ENCODE results near the gene SCARB1.
A peak's percentile ranks its signal among the peaks of the same experiment; 100 is the strongest.

The SCARB1 gene

GRCh38 chr12:124842073-124842749 lies 21.5 kb downstream of the SCARB1 start:
- DNase-seq (ENCODE audit: low spot score), result no peak

GRCh38 chr12:124841558-124841945 lies 22.1 kb downstream of the SCARB1 start:
- no peak for DNase-seq (ENCODE audit: low spot score)

- peak; percentile 71 for DNase-seq (ENCODE audit: low spot score)
These were observed 25.5 kb downstream of the SCARB1 start for GRCh38 chr12:124837958-124838803.

DNA sequence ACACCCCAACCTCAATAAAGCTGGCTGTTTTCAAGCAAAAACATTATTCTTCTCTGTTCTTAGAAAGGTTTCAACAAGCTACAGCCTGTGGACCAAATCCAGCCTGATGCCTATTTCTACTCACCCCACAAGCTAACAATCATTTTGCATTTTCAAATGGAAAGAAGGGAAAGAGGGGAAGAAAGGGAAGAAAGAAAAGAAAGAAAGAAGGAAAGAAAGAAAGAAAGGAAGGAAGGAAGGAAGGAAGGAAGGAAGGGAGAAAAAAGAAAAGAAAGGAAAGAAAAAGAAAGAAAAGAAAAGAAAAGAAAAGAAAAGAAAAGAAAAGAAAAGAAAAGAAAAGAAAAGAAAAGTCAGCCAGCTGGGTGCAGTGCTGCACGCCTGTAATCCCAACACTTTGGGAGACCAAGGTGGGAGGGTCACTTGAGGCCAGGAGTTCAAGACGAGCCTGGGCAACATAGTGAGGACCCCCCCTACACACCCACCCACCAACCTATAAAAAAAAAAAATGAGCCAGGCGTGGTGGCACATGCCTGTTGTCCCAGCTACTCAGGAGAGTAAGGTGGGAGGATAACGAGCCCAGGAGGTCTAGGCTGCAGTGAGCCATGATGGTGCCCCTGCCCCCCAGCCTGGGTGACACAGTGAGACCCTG lies 26.3 kb downstream of the SCARB1 start:
- no peak for DNase-seq (ENCODE audit: low spot score)

DNA sequence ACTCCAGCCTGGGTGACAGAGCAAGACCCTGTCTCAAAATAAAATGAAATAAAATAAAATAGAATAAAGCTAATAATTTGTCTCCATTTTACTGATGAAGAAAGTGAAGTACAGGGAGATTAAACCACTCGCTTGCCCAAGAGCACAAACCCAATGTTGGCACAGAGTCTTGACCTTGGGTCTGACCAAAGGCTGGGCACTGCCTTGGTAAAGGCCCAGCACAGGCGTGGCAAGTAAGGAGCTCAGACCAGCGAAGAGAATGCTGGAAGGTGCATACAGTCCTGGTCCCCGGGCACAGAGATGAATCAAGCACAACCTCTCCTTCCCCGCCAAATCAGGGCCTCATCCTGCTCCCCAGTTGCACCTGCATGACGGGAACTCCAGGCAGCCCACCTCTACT lies 26.9 kb downstream of the SCARB1 start:
- DNase-seq (ENCODE audit: low spot score), result no peak

GRCh38 chr12:124835656-124836410 lies 27.8 kb downstream of the SCARB1 start:
- DNase-seq (ENCODE audit: low spot score), result no peak

DNA sequence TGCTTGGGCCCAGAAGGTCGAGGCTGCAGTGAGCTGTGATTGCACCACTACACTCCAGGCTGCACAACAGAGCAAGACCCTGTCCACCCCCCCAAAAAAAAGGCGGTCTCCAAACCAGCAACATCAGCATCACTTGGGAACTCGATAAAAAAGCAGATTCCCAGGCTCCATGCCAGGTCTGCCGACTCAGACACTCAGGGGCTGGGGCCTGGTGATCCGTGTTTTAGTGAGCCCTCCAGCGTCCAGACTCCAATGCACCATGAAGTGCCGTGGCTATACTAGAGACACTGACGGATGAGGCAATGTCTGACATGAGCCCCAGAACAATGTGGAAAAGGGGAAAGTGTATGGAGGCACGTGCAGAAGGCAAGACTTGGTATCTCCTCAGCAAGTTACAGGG lies 28.8 kb downstream of the SCARB1 start:
- no peak for DNase-seq (ENCODE audit: low spot score)

DNA sequence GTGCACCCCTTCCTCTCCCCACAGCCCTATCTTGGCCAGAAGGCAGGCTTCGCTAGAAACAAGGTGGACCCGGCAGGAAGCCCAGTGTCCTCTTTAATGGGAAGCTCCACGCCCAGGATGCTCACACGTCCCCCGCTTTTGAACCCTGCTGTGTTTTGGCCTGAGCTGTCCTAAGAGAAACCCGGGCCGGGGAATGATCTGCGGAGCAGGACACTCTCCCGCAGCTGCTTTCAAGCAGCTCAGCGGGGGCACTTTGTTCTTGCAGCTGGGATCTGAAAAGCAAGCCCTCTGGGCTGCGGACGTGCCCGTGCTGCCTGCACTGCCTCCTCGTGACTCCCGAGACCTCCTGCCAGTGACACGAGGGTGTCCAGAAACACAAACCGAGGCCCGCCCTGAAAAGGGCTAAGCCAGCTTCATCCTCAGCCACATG lies 30.0 kb downstream of the SCARB1 start:
- no peak for DNase-seq (ENCODE audit: low spot score)

GRCh38 chr12:124832856-124833255 lies 30.8 kb downstream of the SCARB1 start:
- DNase-seq (ENCODE audit: low spot score), result no peak

- no peak for DNase-seq (ENCODE audit: low spot score)
These were observed 32.1 kb downstream of the SCARB1 start for GRCh38 chr12:124831590-124831989.

DNA sequence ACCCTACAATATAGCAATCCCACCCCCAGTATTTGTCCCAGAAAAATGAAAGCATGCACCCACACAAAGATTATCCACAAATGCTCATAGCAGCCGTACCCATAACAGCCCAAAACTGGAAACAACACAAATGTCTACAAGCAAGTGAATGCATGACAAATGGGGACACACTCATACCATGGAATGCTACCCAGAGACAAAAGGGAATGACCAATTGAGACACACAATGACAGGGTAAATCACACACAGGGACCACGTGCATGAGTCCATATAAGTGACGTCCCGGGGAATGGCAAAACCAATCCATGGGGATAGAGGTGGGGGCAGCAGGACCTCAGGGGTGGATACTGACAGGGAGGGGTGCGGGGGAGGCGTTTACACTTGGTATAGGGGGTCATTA lies 33.4 kb downstream of the SCARB1 start:
- no peak for DNase-seq (ENCODE audit: low spot score)

GRCh38 chr12:124829708-124830304 lies 33.9 kb downstream of the SCARB1 start:
- DNase-seq (ENCODE audit: low spot score), result no peak

DNA sequence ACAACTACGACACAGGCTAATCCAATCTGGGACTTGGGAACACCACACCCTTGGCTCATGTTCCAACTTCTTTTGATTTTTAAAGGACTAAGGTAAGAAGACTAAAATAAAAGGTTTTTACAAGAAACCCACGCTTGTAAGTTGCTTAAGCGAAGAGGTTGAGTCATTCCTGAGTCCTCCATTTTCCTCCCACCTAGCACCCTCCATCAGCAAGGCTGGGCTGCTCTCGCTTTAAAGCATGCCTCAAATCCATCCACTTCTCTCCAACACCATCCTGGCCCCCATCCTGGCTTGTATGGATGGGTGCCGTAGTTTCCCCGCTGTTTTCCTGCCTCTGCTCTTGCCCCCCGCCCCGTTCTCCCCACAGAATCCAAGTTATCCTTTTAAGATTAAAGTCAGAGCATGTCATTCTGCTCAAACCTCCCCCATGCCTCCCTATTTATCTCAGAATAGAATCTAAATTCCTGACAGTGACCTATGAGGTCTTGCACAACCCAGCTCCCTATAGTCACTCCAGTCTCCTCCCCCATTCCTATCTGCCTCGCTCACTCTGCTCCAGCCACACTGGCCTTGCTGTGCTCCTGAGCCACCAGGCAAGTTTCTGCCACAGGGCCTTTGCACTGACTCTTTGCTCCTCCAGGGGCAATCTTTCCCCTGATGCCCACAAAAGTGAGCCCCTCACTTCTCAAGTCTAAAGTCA lies 34.5 kb downstream of the SCARB1 start:
- DNase-seq (ENCODE audit: low spot score), result peak; percentile 56

- DNase-seq (ENCODE audit: low spot score), result peak; percentile 72
These were observed 35.2 kb downstream of the SCARB1 start for GRCh38 chr12:124828264-124829007.

- DNase-seq (ENCODE audit: low spot score), result no peak
These were observed 36.0 kb downstream of the SCARB1 start for GRCh38 chr12:124827588-124828184.

GRCh38 chr12:124824195-124824594 lies 39.5 kb downstream of the SCARB1 start:
- DNase-seq (ENCODE audit: low spot score), result no peak

DNA sequence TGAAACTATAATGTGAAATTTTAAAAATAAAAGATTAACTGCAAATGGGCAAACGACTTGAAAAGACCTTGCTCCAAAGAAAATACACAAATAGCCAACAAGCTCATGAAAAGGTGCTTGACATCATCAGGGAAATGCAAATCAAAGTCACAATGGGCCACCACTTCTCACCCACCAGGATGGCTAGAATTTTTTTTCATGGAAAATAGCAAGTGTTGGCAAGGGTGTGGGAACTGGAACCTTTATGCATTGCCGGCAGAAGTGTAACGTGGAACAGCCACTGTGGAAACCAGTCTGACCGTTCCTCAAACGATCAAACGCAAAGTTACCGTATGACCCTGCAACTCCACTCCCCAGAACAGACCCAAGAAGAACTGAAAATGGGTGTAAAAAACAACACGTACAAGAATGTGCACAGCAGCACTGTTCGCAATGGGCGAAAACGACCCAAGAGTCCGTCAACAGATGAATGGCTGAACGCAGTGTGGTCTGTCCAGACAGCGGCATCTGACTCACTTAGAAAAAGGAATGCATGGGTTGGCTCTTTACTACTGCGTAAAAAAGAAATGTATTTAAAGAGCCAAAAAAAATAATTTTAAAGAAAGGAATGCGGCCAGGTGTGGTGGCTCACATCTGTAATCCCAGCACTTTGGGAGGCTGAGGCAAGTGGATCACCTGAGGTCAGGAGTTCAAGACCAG lies 40.2 kb downstream of the SCARB1 start:
- DNase-seq (ENCODE audit: low spot score), result no peak

DNA sequence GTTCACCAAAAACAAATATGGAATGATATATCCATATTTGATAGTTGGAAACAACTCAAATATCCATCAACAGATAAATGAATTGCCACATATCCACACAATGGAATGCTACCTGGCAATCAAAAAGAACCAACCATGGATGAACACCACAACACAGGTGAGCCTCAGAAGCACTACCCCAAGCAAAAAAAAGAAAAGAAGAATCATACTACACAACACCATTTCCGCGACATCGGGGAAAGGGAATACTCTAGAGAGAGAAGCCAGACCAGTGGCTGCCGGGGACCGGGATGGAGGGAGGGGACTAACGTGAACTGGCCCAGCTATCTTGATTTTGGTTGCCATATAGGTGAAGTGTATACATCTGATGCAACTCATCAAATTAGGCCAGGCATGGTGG lies 41.4 kb downstream of the SCARB1 start:
- DNase-seq (ENCODE audit: low spot score), result no peak
